ENCODE data around the gene MAP4.
"Not testable (repeated sequence)": the region's sequence is repeated elsewhere in the genome, so short reads cannot be mapped to it uniquely, and the experiment has no call there.

MAP4 gene

DNA sequence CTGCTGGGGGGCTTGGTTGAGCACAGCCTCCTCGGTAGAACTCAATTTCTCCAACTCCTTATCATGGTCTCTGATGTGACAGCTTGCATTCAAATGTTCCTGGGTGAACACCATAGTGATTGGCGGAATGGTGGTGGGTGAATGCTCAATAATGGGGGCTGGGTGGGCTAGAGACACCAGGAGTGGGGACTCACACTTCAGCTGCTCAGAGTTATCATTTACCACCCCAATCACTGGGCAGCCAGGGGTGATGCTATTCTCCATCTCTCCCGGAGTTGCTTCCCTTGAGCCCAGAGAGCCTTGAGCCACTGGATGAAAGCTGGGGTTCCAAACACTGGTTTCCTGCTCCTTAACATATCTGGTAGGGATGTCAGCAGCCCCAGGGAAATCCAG lies 124.6 kb downstream of the MAP4 start:
- DNase-seq, result no peak

DNA sequence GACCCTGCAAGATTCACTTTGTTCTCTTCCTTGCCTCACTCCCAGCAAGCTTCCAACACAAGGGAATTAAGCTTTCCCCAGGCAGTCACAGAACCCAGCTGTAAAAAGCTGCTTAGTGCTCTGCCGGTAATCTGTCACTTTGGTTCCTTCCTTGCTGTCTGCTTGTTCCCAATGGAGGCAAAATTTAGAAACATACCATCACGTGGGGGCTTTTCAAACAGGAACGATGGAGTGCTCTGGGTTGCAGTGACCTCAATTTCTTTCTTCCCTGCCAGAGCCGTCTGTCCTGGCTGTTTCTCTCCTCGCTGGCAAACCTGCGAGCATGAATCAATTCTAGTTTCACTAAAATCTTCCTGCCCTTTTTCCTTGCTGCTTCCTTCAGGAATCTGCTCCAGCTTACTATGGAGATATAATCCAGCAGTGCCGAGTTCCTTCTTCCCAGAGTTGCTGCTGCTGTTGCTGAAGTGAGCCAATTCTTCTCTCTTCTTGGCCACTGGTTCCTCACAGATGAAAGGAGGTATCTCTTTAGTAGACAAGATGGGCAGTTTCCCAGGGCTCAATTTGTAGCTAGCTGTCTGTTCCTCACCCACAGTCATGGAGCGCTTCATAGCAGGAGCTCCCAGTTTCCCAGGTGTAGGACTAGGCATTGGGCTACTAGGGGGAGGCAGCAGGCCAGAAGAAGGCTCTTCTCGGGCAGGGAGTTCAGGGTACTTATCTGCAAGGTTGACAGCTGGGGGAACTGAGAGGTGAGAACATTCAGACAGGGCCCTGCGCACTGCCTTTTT lies 125.2 kb downstream of the MAP4 start:
- no peak for DNase-seq

DNA sequence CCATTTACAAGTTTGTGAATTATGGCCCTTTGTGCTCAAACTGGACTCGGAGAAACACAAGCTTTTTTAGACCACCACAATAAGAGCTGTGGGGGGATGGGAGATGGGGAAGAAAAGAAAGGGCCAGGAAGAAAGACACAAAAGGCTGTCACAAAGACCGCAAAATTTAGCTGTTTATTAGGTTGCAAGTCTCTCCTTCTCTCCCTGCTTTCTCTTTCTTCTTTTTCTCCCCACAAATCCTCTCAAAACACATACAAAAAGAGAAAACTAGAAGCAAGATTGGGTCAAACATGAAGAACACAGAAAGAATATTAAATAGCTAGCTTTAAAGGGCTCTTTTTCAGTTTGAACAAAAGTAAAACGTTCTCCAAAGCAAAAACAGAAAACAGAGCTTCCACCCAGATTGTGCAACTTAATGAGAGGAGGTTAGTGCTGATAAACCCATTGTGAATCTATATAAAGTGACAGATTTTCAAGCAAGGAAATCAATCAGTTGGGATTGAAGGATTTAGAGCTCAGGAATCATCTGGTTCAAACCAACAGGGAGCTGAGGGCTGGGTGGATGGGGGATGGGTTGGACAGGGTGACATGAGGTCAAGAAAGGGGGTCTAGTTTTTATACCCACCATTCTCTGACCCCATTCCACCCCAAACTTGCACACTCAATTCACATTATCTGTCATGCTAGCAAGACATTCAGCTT lies 125.9 kb downstream of the MAP4 start:
- no peak for DNase-seq

DNA sequence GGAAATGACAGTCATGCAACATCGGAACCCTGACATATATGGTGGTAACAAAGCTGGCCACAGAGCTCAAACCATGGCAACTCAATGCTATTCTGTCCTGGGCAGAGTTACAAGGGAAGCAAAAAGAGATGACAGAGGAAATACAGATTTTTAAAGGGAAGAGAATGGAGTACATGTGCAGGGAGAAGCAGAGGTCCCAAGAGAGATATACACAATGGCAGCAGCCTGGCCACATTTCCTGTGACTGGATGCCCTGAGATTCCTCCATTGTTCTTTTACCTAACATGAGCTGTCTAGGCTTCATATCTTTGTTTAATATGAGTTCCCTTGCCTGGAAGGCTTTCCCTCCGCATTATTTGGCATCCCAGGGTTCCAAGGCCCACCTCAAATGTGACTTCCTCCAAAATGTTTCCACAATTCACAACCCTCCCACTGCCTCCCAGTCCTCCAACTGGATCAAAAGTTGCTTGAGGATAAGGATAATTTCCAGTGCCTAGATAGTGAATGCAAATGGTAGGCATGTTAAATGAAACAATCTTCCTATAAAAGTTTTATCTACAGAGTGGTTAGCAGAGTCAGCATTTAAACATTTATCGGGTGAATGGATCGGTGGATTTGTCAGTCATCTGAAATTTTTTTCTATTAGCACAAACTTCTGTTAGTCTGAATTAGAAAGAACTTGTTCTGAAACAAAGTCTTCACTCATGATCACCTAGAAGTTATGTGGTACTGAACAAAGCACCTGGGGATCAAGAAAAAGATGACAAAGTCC lies 127.0 kb downstream of the MAP4 start:
- DNase-seq, result no peak

DNA sequence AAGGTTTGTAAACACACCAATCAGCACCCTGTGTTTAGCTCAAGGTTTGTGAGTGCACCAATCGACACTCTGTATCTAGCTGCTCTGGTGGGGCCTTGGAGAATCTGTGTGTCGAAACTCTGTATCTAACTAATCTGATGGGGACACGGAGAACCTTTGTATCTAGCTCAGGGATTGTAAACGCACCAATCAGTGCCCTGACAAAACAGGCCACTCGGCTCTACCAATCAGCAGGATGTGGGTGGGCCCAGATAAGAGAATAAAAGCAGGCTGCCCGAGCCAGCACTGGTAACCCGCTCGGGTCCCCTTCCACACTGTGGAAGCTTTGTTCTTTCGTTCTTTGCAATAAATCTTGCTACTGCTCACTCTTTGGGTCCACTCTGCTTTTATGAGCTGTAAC lies 128.2 kb downstream of the MAP4 start:
- not testable (repeated sequence) for DNase-seq

DNA sequence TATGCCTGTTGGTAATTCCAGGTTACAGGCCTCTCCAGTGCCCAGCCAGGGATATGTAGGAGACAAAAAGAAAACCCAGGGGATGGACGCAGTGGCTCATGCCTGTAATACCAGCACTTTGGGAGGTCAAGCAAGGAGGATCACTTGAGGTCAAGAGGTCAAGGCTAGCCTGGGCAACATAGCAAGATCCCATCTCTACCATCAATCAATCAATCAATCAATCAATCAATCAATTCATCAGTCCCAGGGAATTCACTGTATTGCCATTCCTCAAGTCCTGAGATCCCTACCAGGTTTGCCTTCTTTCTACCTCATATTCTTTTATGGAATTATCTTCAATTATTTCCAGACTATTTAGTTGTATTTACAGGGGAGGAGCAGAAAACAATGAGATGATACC lies 131.0 kb downstream of the MAP4 start:
- no peak for DNase-seq

DNA sequence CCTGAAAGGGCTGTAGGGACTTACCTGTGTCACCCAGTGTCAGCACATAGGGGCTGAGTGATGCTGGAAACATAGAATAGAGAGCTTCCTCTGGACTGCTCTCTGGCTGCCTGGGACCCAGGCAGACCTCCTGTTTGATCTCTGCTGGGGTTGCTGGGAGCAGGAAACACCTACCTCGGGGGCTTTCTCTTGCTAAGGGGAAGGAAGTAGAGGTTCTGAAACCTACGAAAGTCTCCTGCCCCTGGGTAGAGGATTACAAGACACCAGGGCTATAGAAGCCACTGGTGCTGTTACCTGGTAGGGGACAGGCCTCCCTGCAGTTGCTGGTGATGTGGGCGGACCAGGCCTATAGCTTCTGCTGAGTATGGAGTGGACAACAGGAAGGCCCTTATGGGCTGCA lies 131.6 kb downstream of the MAP4 start:
- DNase-seq, result no peak

DNA sequence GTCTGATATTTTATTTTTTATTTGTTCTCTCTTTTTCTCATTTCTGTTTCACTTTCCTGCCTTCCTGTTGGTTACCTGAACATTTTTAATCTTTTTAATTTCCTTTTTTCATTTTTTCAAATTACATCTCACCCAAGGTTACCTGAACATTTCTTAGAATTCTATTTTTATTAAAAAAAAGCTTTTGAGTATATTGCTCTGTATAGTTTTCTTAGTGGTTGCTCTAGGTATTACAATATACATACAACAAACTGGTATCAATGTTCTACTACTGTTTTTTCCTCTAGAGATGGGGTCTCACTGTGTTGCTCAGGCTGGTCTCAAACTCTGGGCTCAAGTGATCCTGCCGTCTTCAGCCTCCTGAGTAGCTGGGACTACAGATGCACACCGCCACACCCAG lies 133.9 kb downstream of the MAP4 start:
- no peak for DNase-seq

DNA sequence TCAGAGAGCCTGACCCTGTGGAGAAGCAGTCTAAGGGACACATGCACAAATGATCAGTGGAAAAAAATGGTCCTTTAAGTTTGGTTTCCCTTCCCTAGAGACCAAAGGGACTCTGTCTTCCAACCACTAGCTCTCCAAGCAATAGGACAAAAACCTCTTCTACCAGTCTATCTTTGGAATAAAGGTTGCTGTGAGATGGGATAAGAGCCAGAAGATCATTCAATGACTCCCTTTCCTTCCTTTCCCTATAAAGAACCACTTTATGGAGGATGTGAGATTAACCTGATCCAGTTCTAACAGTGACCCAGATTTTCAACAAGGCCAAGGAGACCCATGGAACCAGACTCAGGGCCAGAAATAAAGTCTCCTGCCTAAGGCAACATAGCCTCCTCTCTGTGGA lies 138.5 kb downstream of the MAP4 start:
- no peak for DNase-seq

DNA sequence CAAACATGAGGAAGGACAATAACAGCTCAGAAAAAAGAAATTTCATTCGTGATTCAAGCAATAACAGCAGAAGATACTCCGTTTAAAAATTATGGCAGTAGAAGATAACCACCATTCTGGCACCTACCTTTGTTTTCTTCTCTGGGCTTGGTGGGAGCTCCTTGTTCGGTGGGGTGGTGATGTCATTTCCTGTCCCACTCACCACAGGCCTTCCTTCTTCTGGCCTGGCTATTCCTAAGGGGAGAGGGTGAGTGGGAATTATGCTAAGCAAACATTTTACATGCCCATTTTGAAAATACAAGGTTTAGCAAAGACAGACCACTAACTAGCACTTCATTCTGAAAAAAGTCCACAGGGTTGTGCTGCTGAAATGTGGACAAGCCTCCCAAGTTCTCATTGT lies 138.9 kb downstream of the MAP4 start:
- no peak for DNase-seq

DNA sequence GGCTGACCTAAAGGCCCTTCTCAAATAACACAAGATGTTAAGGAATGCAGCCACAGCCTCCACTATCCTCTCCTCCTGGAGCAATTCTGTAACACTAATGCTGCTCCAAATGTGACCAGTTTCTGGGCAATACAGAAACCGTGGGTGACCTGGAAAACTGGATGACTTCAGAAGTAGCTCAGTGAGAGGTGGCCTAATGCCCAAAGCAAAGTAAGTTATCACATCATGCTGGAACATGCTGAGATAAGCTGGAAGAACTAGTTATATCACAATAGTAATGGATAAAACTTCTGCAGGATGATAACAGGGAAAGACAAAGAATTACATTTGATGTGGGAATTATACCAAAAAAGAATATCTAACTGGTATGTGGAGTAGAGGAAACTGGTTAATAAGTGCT lies 141.3 kb downstream of the MAP4 start:
- no peak for DNase-seq

DNA sequence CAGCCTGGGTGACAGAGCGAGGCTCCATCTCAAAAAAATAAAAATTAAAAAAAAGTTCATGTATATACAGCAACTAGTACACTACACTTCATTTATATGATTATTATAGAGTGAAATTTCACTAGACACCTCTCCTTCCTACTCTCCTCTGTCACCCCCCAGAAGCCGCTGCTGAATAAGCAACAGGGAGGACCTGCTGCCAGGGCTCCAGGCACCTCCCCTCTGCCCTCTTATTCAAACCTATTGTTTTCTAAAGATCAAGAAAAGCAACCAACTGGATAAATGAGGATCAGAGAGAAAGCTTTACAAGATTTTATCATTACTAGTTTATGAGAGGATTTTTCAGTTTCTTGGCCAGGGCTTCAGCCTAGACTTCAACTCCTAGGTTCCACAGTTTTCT lies 141.8 kb downstream of the MAP4 start:
- no peak for DNase-seq

DNA sequence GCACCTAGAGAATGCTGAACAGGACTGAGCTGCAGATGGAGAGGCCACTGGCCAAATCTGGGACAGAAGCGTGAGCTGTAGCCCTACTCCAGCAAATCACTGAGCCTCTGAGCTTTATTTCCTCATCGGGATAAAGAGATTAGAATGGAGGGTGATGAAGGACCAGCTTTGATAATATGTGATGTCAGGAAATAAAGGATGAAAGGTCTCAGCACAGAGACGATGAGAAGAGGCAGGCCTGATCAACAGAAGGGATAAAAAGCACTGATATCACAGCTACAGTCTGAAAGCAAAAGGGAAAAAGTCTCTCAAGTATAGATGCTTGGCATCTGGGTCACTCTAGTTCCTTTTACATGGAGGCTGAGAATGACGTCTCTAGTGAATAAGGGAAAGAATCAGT lies 143.3 kb downstream of the MAP4 start:
- DNase-seq, result no peak

DNA sequence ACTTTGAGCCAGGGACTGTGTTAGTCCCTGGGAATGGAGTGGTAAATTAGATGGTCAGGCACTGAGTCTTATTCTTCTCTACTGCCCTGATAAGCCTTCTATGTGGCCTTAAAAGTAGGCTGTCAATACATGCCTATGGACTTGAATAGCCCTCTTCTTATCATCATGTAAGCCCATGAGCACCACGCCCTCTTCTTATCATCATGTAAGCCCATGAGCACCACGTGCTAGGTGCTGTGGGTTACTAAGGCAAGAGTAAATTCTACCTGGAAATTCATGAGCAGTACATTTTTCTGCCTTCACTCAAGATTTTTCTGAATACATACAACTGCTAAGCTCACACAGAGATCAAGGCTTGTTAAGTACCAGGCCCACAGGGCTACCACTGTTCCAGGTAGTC lies 144.8 kb downstream of the MAP4 start:
- DNase-seq, result no peak

DNA sequence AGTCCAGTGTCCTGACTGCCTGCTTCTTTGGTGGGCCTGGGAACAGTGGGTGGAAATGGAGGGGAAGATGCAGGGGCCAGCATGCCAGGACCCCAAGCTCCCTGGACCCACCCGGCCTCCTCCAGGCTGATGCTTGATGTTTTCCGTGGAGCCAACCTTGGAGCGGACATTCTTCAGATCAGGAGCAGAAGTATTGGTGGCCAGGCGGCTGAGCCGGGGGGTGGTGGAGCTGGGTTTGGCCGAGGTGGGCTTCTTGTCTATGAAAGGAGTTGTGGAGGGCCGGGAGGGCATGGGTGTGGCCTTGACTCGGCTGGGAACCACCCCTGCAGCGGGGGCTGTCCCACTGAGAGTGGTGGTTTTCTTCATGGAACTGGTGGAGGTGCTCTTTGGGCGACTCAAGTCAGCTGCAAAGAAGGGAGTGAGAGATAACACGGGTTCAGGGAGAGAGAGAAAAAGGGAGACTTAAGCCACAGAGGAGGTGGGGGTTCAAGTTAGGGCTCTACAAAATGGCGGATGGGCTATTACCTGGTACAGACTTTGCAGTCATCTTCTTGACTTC lies 145.4 kb downstream of the MAP4 start:
- no peak for DNase-seq

DNA sequence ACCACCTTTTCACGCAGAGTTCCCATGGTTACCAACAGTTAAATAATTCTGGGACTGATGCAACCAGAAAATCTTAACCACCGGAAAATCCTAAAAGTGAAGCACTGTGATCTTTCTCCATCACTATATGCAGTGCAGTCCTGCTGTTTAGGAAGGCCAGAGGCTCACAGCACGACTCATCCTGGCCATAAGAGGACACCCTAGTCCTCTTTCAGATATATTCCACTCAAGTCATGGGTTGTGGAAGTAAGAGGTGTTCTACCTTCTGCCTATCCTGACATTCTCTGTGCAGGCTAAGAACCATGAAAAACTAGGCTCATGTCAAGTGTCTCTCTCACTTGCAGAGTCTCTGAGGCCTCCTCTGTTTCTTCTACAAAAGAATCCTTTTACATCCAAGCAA lies 146.1 kb downstream of the MAP4 start:
- no peak for DNase-seq

DNA sequence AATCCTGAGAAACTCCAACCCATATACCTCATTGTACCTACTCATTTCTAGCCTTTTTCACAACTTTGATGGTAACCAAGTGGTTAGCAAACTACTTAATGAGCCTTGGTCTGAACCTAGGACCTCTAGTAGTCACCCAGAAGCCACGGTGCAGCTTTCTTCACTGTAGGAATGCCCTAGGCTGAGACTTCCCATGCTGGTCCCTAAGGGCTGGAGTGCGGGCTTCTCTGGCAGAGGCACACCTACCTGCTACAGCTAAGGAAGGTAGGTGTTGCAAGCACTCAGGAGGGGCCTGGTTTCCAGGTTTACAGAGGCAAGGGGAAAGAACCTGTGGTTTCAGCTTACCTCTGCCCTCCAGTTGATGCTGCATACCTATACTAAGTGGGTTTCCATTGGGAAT lies 147.9 kb downstream of the MAP4 start:
- no peak for DNase-seq

DNA sequence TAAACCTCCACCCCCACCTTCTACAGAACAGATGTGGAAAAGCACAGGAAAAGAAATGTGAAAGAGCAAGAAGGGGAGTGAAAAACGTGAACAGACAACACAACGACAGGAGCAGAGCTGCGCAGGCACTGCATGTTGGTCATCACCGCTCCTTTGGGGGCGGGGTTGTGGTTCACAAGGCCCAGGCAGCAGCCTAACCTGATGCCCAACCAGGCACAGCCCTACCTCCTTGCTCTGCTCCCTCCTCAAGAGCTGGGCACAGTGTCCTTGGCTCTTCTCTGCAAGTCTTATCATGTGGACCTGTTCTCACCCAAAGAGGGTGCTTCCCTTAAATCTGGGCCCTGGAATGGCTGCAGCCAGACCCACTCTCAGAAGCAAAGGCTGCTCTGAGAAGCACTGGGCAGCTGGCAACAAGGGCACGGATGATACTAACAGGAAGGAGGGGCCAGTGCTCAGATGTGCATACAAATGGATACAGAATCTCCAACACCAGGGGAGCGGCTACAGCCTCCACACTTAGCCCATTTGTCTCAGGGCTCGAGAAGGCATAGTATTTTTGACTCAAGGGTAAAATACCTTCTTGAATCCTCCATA lies 148.7 kb downstream of the MAP4 start:
- DNase-seq, result no peak

DNA sequence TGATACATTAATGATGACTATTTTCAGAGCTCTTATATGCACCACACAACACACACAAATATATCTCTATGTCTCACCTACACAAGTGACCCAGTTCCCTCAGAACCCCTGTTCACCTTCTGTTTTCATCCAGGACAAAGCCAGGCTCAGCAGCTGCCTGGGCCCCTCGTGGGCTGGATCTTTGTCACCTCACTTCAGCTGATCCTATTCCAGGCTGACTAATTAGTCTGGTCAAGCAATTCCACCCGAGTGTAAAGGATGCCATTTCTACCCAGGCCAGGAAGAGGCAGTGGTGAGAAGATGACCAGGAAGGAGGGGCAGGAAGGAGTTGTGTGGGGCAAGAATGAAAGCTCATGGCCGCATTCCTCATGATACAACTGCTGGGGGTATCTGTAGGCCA lies 151.0 kb downstream of the MAP4 start:
- no peak for DNase-seq

DNA sequence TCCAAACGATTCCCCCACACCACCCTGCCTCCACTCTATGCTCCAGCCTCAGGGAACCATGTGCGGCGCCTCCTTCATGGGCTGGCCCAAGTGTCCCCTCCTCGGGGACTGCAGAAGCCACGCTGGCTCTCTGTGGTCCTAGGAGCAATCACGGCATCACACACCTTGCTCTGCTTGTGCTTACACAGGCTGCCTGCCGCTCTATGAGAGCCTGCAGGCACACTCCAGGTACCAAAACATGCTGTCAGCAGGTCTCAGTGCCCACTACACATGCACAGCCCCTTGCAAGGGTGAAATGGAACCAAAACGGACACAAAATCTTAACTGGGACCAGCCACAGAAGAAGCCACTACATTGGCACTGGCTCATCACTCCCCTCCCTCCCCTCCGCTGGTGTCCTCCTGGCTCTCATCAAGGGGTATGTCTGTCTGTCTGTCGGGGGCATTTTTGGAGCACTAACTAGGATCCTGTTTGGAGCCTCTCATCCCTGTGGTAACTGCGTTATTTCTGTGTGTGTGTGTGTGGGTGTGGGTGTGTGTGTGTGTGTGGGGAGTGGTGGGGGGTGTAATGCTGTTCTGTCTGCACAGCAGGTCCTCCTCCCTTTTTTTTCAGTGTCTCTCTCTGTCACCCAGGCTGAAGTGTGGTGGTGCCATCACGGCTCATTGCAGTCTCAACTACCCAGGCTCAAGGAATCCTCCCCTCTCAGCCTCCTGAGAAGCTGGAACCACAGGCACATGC lies 152.7 kb downstream of the MAP4 start:
- no peak for DNase-seq

DNA sequence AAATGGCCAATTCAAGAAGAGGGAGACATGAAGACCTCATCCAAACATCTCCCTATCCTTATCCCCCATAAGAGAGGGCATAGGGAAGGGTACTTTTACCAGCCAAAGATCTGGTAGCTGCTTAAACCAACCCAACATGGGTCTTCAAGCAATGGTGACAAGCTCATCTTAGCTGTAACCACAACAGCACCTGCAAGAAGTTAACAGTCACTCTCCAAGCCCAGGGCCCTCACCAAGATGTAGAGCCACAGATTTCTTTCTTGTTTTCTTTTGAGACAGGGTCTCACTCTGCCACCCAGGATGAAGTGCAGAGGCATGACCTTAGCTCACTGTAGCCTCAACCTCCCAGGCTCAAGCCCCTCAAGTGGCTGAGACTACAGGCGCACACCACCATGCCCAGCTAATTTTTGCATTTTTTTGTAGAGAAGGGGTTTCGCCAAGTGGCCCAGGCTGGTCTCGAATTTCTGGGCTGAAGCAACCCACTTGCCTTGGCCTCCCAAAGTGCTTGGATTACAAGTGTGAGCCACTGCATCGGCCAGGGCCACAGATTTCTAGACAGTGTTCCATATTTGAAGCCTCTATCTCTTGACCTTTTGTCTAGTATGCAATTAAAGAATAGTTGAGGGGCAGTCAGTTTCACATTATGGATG lies 156.1 kb downstream of the MAP4 start:
- DNase-seq, result no peak

DNA sequence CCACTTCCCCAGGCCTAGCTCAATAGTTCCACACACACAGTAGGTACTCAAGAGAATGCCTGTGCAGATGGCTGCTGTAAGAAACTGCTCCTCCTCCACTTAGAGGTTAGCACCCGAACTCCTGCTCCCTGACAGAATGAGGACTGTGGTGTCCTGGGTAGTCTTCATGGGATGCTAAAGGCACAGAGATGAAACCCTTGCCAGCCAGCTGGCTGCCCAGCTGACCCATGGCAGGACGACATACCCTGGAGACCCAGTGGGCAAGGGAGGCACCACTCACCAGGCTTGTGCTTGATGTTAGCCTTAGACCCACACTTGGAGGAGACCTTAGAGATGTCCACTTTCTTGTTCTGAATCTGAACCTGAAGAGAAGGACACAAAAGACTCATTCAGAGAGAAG lies 159.1 kb downstream of the MAP4 start:
- no peak for DNase-seq
